NCI-H1436 (cell line): ENCODE data around the gene PARVG.

Experiments used
- DNase-seq: peaks from one replicate; lab custom pipeline; 2025; lab: John Stamatoyannopoulos, UW

The PARVG gene

GRCh38 chr22:44242946-44243724 is 62.4 kb downstream of the PARVG start:
- no peak for DNase-seq

- DNase-seq, result no peak
These were observed 63.0 kb downstream of the PARVG start for GRCh38 chr22:44243761-44244160.

DNA sequence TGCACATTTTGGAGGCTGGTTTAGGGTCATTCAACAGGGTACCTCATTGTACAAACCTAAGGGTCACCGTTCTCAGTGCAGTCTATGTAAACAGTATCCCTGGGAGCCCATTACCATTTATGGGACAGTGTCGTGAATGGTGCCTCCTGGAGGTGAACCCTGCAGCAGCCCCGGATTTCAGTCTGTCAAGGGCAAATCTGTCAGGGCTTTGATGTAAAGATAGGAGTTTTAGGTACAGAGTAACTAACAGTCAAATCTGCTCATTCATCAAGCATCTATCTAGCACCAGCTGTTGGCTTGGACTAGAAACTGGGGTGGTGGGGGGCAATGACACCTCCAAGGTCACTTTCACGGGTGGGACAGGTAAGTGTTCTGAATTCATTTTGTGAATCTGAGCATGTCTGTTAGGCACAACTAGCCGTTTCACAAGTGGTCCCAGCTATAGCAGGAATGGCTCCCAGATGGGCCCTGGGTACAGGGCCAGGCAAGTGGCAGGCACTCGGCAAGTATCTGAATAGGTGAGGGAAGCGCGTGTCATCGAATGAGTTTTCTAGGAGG is 63.6 kb downstream of the PARVG start:
- DNase-seq, result no peak

- DNase-seq, result no peak
These were observed 64.7 kb downstream of the PARVG start for GRCh38 chr22:44245438-44245837.

DNA sequence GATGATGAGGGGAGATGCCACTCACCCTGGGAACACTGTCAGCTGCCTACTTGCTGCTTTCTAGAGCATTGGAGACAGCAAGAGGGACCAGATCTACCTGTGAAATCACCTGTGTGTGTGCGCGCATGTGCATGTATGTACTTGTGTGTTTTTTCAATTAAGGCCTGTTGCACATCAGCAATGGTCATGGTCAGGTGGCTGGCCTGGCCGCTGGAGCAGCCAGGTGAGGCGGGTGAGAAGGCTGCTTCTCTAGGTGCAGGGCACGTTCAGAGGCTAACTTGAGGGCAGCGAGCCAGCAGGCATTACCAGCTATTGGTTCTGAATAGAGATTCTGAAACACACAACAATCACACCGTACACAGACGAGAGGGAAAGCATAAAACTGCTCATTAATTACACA is 65.1 kb downstream of the PARVG start:
- DNase-seq, result no peak

DNA sequence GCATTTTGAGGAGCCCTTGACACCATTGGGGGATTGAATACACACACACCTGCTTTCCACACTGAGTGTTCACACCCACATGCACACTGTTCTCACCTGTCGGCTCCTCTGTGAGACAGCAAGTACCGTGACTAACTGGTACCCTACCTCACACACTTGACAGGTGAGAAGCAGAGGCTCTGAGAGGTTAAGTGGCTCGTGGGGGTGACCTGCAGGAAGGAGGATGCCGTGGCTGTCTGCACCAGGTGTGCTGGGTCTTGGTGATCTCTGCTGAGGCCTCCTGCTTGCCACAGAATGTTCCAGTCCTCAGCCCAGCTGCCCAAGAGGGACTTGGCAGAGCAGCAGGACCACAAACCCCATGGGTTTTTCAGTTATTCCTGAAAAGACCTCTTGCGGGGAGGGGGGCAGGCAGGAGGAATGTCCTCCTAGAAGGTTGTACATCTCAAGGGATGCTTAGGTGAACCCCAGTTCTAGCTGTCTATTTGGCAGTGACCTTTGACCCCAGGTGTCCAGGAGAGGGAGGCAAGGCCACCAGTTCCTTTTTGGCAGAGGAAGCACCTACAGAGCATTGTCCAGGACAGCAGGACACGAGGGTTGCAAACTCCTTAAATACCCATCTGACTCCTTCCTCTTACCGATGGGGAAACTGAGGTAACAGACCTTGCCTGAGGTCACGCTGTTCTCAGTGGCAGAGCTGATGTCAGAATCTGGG is 66.0 kb downstream of the PARVG start:
- DNase-seq, result no peak

DNA sequence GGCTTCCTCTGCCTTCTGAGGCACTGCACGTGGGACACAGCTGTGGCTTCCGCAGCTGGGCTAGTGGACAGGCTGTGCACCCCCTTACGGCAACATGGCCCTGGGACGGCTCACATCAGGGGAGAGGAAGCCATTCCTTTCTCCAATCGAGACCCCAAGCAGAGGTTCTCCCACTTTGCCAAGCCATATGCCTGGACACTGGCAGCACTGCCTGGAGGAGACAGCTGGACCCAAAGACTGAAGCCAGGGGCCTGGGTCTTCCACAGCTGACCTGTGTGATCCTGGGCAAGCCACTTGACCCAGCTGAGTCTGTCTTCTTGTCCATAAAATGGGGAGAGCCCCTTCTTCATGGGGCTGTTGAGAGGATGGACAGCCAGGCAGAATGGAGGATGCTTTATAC is 66.6 kb downstream of the PARVG start:
- no peak for DNase-seq

DNA sequence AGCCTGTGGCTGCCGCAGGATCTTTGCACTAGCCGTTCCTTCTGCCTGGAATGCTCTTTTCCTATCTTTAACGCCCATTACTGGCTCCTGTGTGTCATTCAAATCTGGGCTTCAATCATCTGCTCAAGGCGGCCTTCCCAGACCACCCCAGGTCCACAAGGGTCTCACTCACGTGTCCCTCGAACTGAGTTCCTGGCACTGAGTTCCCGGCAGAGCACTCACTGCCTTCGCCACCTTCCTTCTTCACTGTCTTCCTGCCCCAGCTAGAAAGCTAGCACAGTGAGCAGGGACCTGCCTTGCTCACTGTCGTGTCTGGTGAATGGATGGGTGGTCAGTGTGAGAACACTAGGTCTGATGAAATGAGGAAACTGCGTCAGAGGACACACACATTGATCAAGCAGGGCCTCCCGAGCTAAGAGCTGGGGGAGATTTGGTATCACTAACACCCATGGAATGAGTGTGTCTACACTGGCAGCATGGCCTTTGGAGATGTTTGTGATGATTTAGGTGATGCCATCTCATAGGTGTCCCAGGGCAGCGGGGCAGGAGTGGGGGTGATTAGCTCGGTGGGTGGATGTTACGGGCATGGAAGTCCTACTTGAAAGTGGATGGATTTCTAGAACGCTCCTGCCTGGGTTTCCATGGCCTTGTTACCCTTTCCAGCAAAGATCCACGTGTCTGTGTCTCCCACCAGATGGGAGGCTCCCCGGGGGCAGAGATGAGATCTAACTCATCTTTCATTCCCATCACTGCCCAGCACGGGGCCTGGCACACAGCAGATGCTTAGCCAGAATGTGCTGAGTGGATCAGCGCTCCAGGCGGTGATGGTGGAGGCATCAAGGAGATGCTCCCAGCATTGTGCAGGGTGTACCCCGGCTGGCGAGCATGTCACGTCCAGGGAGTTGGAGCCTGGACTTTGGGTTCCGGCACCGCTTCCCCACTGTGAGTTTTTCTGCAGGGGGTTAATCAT is 67.5 kb downstream of the PARVG start:
- DNase-seq, result no peak

- DNase-seq, result no peak
These were observed 68.2 kb downstream of the PARVG start for GRCh38 chr22:44248926-44249325.

DNA sequence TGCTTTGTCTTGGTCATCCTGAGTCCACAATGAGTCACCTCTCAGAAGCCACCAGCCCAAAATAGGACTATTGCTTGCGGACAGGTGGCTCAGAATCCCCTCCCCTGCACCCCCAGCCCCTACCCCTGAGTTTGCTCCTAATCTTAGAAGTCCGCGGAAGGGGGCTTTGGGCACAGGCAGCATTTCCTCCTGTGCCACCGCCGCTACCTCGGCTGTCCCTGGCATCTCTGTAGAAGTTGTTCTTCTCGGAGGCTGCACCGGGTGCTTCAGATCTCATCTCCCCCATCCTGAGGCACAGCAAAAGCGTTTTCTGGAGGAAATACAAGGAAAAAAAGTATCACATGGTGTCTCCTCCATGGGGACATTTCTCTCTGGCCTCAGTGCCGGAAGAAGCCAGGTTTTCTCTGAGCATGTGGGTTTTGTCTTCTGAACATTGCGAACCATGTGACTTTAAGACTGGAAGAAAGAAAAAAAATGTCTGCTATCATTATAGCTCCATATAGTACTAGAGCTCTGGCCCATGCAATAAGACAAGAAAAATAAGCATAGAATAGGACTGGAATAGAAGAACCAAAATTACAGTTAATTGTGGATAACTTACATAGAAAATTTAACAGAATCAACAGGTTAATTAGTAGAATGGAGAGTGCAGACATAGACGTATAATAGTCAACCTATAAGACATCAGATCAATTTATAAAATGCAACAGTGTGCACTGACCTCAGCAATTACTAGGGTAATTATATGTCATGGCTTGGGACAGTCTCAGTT is 68.8 kb downstream of the PARVG start:
- DNase-seq, result no peak

- DNase-seq, result no peak
These were observed 74.1 kb downstream of the PARVG start for GRCh38 chr22:44254811-44255210.

GRCh38 chr22:44256085-44256484 is 75.4 kb downstream of the PARVG start:
- no peak for DNase-seq

DNA sequence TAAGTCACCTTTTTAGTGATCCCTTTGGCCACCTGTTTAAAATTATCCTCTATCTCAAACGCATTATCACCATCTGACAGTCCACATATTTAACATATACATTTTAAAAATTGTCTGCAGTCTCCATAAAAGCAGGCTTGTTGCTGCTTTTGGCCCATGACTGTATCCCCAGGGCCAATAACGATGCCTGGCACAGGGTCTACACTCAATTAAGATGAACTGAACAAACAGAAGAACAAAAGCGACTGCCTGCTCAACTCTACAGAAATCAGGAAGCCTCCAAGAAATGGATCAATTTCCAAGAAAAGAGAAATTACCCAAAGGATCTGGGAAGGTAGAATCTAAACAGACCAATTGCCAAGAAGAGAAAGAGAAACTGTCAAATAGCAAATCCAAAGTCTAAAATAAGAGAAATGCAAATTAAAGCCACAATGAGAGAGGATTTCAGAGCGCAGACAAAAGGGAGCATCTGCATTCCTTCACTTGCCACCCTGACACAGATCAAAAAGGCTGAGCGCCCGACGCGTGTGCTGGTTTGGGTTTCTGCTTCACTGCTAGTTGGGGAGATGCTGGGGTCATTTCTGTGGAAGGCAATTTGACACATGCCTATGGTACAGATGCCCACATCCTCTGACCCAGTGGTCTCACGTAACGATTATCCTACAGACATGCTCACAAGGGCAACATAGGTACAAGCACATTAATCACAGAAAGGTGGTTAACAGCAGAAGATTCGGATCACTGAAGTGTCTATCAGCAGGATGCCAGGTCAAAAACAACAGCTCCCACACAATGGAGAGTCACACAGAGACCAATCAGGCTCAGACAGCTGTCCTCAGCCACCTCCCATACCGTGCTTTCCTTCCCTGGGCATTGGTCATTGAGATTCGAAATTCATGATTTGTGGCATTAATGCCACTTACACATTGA is 76.1 kb downstream of the PARVG start:
- DNase-seq, result no peak
